Ecto neural progenitor cell (in vitro differentiated cells): ENCODE measurements around the gene ZNF672.
A peak's percentile ranks its signal among the peaks of the same experiment; 100 is the strongest.

Source experiments
- DNase-seq: peaks from one replicate; pipeline ENCODE4 v3.0.0-alpha.2; 2018; ENCODE audit warnings: low spot score

Gene ZNF672

GRCh38 chr1:248834343-248834940, 3.6 kb upstream of the ZNF672 start:
- DNase-seq, result no peak

- DNase-seq, result no peak
These were observed 811 bp upstream of the ZNF672 start for GRCh38 chr1:248837045-248837780.

- DNase-seq, result peak; percentile 95
These were observed 538 bp downstream of the ZNF672 start for GRCh38 chr1:248838357-248839167.

- no peak for DNase-seq
These were observed 1.1 kb downstream of the ZNF672 start for GRCh38 chr1:248839168-248839555.

- DNase-seq, result no peak
These were observed 2.9 kb downstream of the ZNF672 start for GRCh38 chr1:248840946-248841345.

GRCh38 chr1:248841702-248842395, 3.8 kb downstream of the ZNF672 start:
- DNase-seq, result peak; percentile 72

GRCh38 chr1:248842781-248843331, 4.8 kb downstream of the ZNF672 start:
- DNase-seq, result no peak

- no peak for DNase-seq
These were observed 5.7 kb downstream of the ZNF672 start for GRCh38 chr1:248843687-248844086.

- no peak for DNase-seq
These were observed 6.5 kb downstream of the ZNF672 start for GRCh38 chr1:248844526-248844925.

- peak; percentile 29 for DNase-seq
These were observed 9.3 kb downstream of the ZNF672 start for GRCh38 chr1:248847181-248847955.

GRCh38 chr1:248847956-248848561, 10.0 kb downstream of the ZNF672 start:
- peak; percentile 29 for DNase-seq

- DNase-seq, result peak; percentile 32
These were observed 10.6 kb downstream of the ZNF672 start for GRCh38 chr1:248848602-248849001.

GRCh38 chr1:248849152-248849551, 11.1 kb downstream of the ZNF672 start:
- DNase-seq, result peak; percentile 15

- DNase-seq, result no peak
These were observed 11.6 kb downstream of the ZNF672 start for GRCh38 chr1:248849637-248850036.

- DNase-seq, result peak; percentile 20
These were observed 12.1 kb downstream of the ZNF672 start for GRCh38 chr1:248850124-248850523.

- DNase-seq, result peak; percentile 31
These were observed 12.7 kb downstream of the ZNF672 start for GRCh38 chr1:248850536-248851251.

GRCh38 chr1:248851390-248851789, 13.4 kb downstream of the ZNF672 start:
- peak; percentile 37 for DNase-seq

GRCh38 chr1:248852481-248853405, 14.7 kb downstream of the ZNF672 start:
- DNase-seq, result peak; percentile 14
